GM23338 (cell line): ENCODE results near the gene DCDC1.

Source experiments
- CREB1 ChIP-seq: fragments of 250-450 bp; sonication (Bioruptor Pico); IDR thresholded peaks from 2 replicates; pipeline ENCODE4 v1.5.0; 2020; ENCODE audit warnings: low read depth, mild to moderate bottlenecking, moderate library complexity
- CTCF ChIP-seq, 2 experiments: fragments of 200-600 bp in 1 of 2; sonication (generic) in 1 of 2; conservative IDR thresholded peaks; 2 replicates each; pipeline versions ENCODE4 v1.5.1 to v1.6.1; 2016 to 2017; ENCODE audit warnings: antibody characterized with exemption in 2 of 2, low read depth in 2 of 2, mild to moderate bottlenecking in 2 of 2, moderate library complexity in 1 of 2
- EZH2 ChIP-seq: fragments of 200-600 bp; sonication (generic); IDR thresholded peaks from one replicate; pipeline ENCODE4 v1.8.0; 2017; ENCODE audit warnings: antibody characterized with exemption, mild to moderate bottlenecking, low read depth; ENCODE audit not compliant: unreplicated experiment
- EZH2phosphoT487 ChIP-seq: fragments of 200-600 bp; sonication (generic); IDR thresholded peaks from one replicate; pipeline ENCODE4 v1.8.1; 2018; ENCODE audit warnings: antibody characterized with exemption; ENCODE audit not compliant: unreplicated experiment
- JUNB ChIP-seq: IDR thresholded peaks from one replicate; pipeline ENCODE4 v1.6.1; 2016; ENCODE audit warnings: antibody characterized with exemption; ENCODE audit not compliant: unreplicated experiment
- POLR2AphosphoS5 ChIP-seq: IDR thresholded peaks from 2 replicates; pipeline ENCODE4 v1.6.1; 2016; ENCODE audit warnings: antibody characterized with exemption, low read depth
- ZNF331 ChIP-seq: fragments of 250-450 bp; sonication (Bioruptor Pico); IDR thresholded peaks from 2 replicates; pipeline ENCODE4 v1.5.0; 2020; ENCODE audit warnings: low read depth, mild to moderate bottlenecking, moderate library complexity
- TF ChIP-seq, protein P1 (sequence below): IDR thresholded peaks from one replicate; pipeline ENCODE4 v1.6.1; 2018; ENCODE audit warnings: antibody characterized with exemption; ENCODE audit not compliant: unreplicated experiment

- TF ChIP-seq, protein P1, sequence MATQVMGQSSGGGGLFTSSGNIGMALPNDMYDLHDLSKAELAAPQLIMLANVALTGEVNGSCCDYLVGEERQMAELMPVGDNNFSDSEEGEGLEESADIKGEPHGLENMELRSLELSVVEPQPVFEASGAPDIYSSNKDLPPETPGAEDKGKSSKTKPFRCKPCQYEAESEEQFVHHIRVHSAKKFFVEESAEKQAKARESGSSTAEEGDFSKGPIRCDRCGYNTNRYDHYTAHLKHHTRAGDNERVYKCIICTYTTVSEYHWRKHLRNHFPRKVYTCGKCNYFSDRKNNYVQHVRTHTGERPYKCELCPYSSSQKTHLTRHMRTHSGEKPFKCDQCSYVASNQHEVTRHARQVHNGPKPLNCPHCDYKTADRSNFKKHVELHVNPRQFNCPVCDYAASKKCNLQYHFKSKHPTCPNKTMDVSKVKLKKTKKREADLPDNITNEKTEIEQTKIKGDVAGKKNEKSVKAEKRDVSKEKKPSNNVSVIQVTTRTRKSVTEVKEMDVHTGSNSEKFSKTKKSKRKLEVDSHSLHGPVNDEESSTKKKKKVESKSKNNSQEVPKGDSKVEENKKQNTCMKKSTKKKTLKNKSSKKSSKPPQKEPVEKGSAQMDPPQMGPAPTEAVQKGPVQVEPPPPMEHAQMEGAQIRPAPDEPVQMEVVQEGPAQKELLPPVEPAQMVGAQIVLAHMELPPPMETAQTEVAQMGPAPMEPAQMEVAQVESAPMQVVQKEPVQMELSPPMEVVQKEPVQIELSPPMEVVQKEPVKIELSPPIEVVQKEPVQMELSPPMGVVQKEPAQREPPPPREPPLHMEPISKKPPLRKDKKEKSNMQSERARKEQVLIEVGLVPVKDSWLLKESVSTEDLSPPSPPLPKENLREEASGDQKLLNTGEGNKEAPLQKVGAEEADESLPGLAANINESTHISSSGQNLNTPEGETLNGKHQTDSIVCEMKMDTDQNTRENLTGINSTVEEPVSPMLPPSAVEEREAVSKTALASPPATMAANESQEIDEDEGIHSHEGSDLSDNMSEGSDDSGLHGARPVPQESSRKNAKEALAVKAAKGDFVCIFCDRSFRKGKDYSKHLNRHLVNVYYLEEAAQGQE = no peak
- TF ChIP-seq CTCF (conservative IDR thresholded peaks at IDR 0.05; ENCODE audit: low read depth in 2 of 2) = no peak
- no peak for TF ChIP-seq POLR2AphosphoS5
- no peak for TF ChIP-seq JUNB
- no peak for TF ChIP-seq CREB1 (CRISPR knock-in tag)
- TF ChIP-seq EZH2phosphoT487 = no peak
- no peak for TF ChIP-seq EZH2
- no peak for TF ChIP-seq ZNF331 (CRISPR knock-in tag)
Observed at GRCh38 chr11:31001427-31001826, 368.1 kb downstream of the DCDC1 start.
